ENCODE results near the gene BRK1. TPM values are rescaled to one million over a fixed set of nuclear protein-coding genes. Genes with fewer than 3 reads are reported as not detected.
A peak's percentile ranks its signal among the peaks of the same experiment; 100 is the strongest.
"Not testable (repeated sequence)": the region's sequence is repeated elsewhere in the genome, so short reads cannot be mapped to it uniquely, and the experiment has no call there.

Gene BRK1
- total RNA-seq, 1 donor from 2014 or later: 92.6 TPM

DNA sequence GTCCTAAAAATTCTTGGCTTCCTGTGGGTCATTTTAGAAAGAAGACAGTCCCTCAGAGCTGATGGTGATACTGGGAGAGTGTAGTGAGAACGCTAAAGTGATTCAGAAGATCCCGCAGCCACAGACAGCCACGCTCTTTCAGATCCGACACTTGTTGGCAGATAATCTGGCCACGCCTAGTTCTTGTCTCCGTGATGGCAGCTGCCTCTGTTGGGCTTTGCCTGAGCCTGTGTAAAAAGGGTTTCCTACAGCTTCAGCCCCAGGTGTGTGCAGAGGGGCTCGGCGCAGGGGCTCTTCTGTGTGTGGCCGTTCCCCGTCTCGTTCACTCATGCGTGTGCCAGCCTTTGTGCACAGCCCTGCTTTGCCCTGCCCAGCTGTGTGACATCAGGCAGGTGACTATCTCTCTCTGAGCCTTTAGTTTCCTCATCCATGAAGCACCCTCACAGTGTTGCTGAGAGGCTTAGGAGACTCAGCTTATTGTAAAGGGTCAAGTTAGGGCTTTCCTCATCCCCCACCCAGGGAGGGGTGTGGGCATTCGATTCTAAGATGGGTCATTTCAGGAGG is 55.5 kb downstream of the BRK1 start:
- ATAC-seq (ENCODE audit: poor library complexity) (no peak), DNase-seq (no peak)
- intact Hi-C loops (cut with DNase I): no loop called here

DNA sequence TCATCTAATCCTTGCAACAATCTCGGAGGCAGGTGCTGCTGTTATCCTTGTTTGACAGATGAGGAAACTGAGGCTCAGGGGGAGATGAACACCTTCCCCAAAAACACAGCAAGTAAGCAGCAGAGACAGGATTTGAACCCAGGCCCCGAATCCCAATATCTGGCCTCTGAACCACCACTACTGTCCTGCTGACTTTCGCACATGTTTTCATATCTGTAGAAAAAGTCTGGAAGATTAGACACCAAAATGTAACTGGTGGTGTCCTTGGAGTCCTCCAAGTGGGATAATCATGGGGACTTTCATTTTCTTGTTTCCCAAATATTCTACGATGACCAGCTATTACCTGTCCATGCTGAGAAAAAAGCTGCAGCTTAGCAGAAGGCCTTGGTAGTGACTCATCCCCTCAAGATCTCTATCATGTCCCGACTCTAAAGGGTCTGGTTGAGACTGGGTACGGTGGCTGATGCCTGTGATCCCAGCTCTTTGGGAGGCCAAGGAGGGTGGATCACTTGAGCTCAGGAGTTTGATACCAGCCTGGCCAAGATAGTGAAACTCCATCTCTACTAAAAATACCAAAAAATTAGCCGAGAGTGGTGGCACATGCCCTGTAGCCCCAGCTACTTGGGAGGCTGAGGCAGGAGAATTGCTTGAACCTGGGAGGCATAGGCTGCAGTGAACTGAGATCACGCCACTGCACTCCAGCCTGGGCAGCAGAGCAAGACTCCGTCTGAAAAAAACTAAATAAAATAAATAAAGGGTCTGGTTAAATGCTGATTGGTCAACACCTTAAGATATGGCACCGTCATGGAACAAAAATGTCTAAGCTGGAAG is 57.8 kb downstream of the BRK1 start:
- intact Hi-C loops (cut with DNase I): no loop called here

DNA sequence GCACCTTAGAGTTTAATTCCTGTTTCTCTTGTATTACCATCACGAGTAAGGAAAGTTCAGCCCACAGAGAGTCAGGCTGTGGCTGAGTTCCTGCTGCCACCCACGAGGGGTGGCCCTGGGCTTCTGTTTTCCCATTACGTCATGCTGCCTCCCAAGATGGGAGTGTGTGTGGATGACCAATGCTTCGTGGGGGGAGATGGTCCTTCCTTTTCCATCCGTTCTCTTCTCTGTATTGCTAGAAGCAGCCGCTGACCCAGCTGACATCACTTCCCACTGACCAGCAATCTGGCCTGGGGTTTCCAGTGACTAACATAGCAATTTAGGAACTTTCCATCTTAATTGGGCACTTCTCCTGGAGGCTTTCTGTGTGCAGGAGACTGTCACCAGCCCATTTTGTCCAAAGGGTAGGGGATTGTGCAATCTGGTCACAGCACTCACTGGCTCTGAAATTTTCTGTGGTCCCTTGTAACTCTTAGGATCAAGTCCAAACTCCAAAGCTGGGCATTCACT is 58.5 kb downstream of the BRK1 start:
- intact Hi-C loops (cut with DNase I): no loop called here
- DNase-seq (peak; percentile 73), ATAC-seq (ENCODE audit: poor library complexity) (peak; percentile 92)

More for the DNA sequence above, 57.8 kb downstream of the BRK1 start:
- ATAC-seq (ENCODE audit: poor library complexity): peak; percentile 23
- DNase-seq: no peak

DNA sequence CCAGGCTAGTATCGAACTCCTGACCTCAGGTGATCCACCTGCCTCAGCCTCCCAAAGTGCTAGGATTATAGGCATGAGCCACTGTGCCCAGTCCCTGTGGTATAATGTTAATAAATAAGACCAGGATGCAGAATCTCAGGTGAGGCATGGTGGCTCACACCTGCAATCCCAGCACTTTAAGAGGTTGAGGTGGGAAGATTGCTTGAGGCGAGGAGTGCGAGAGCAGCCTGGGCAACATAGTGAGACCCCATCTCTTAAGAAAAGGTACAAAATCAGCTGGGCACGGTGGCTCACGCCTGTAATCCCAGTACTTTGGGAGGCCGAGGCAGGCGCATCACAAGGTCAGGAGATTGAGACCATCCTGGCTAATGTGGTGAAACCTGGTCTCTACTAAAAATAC is 59.9 kb downstream of the BRK1 start:
- intact Hi-C loops (cut with DNase I); DNase-seq; ATAC-seq (ENCODE audit: poor library complexity): not testable (repeated sequence)

DNA sequence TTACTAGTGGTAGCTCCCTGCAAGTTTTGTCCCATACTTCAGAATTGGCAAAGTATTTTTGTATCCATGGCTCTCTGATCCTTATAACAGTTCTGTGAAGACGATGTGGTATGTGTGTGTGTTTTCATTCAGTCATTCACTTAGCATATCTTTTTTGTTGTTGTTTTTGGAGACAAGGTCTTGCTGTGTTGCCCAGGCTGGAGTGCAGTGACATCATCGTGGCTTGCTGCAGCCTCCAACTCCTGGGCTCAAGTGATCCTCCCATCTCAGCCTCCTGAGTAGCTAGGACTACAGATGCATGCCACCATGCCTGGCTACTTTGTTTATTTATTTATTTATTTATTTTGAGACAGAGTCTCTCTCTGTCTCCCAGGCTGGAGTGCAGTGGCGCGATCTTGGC is 60.7 kb downstream of the BRK1 start:
- intact Hi-C loops (cut with DNase I); ATAC-seq (ENCODE audit: poor library complexity): not testable (repeated sequence)

More for the DNA sequence above, 60.7 kb downstream of the BRK1 start:
- DNase-seq: not testable (repeated sequence)

Other genes with a start within 250 kb of the BRK1 start
- 4.0 TPM for gene CIDEC, start 235.4 kb upstream of the BRK1 start, total RNA-seq
- gene JAGN1, start 225.1 kb upstream of the BRK1 start, total RNA-seq: 18.8 TPM
- gene IL17RE, start 212.8 kb upstream of the BRK1 start, total RNA-seq: 0.46 TPM
- gene IL17RC, start 198.6 kb upstream of the BRK1 start, total RNA-seq: 33.2 TPM
- gene CRELD1, start 181.8 kb upstream of the BRK1 start, total RNA-seq: 63.9 TPM
- 0.46 TPM for gene PRRT3, start 163.3 kb upstream of the BRK1 start, total RNA-seq
- 108 TPM for gene EMC3, start 128.8 kb upstream of the BRK1 start, total RNA-seq
- 2.0 TPM for gene FANCD2, start 89.2 kb upstream of the BRK1 start, total RNA-seq
- gene FANCD2OS, start 7.4 kb upstream of the BRK1 start, total RNA-seq: not detected
- 11.2 TPM for gene VHL, start 26.1 kb downstream of the BRK1 start, total RNA-seq
- 1.7 TPM for gene IRAK2, start 49.2 kb downstream of the BRK1 start, total RNA-seq
- 16.4 TPM for gene TATDN2, start 132.8 kb downstream of the BRK1 start, total RNA-seq
- gene GHRL, start 177.3 kb downstream of the BRK1 start, total RNA-seq: not detected
- gene SEC13, start 205.4 kb downstream of the BRK1 start, total RNA-seq: 50.2 TPM

All from Right ventricle myocardium superior (tissue), 1 donor.